ENCODE measurements around the gene DDX51.

DDX51 gene

GRCh38 chr12:132161796-132162507, 17.8 kb upstream of the DDX51 start:
- no peak for DNase-seq
- Histone ChIP-seq H3K4me1 (no peaks in the 10 kb centered on the region), H3K9me3 (no peaks in the 10 kb centered on the region; the same call in 1 of the 2 replicates), H3K27me3 (peaks cover 32% of the 10 kb centered on the region), H3K36me3 (no peaks in the 10 kb centered on the region), H3K4me3 (ENCODE audit: low read depth, low read length) (no peak overlapping the region)
- TF ChIP-seq CTCF (IDR thresholded peaks at IDR 0.05; ENCODE audit: low read depth, low read length): no peak

GRCh38 chr12:132161036-132161781, 17.1 kb upstream of the DDX51 start:
- Histone ChIP-seq H3K36me3 (no peaks in the 10 kb centered on the region), H3K9me3 (no peaks in the 10 kb centered on the region; the same call in 1 of the 2 replicates), H3K27me3 (peaks cover 32% of the 10 kb centered on the region), H3K4me1 (no peaks in the 10 kb centered on the region), H3K4me3 (ENCODE audit: low read depth, low read length) (no peak overlapping the region)
- no peak for TF ChIP-seq CTCF (IDR thresholded peaks at IDR 0.05; ENCODE audit: low read depth, low read length)
- DNase-seq: no peak

GRCh38 chr12:132160601-132161035, 16.5 kb upstream of the DDX51 start:
- H3K36me3 ChIP-seq: no peaks in the 10 kb centered on the region
- no peak overlapping the region for H3K4me3 ChIP-seq (ENCODE audit: low read depth, low read length)
- no peak for DNase-seq
- H3K9me3 ChIP-seq: no peaks in the 10 kb centered on the region; the same call in 1 of the 2 replicates
- peaks cover 32% of the 10 kb centered on the region for H3K27me3 ChIP-seq
- TF ChIP-seq CTCF (IDR thresholded peaks at IDR 0.05; ENCODE audit: low read depth, low read length): no peak
- no peaks in the 10 kb centered on the region for H3K4me1 ChIP-seq

GRCh38 chr12:132160016-132160415, 15.9 kb upstream of the DDX51 start:
- no peaks in the 10 kb centered on the region for H3K4me1 ChIP-seq
- no peak for DNase-seq

GRCh38 chr12:132159555-132160003, 15.5 kb upstream of the DDX51 start:
- DNase-seq: no peak
- no peaks in the 10 kb centered on the region; the same call in 1 of the 2 replicates for H3K9me3 ChIP-seq
- H3K27me3 ChIP-seq: peaks cover 39% of the 10 kb centered on the region
- no peak overlapping the region for H3K4me3 ChIP-seq (ENCODE audit: low read depth, low read length)
- TF ChIP-seq CTCF (IDR thresholded peaks at IDR 0.05; ENCODE audit: low read depth, low read length): no peak
- H3K36me3 ChIP-seq: no peaks in the 10 kb centered on the region
- no peaks in the 10 kb centered on the region for H3K4me1 ChIP-seq

More at GRCh38 chr12:132160016-132160415, 15.9 kb upstream of the DDX51 start:
- TF ChIP-seq CTCF (IDR thresholded peaks at IDR 0.05; ENCODE audit: low read depth, low read length): no peak
- H3K36me3 ChIP-seq: no peaks in the 10 kb centered on the region
- H3K4me3 ChIP-seq (ENCODE audit: low read depth, low read length): no peak overlapping the region
- H3K27me3 ChIP-seq: peaks cover 36% of the 10 kb centered on the region
- no peaks in the 10 kb centered on the region; the same call in 1 of the 2 replicates for H3K9me3 ChIP-seq

Data from BE2C (cell line).